Vagina (tissue), 2 donors: ENCODE results near the gene MAPRE2. TPM values are rescaled to one million over a fixed set of nuclear protein-coding genes. Genes with fewer than 3 reads are reported as not detected.

Experiments used
- DNase-seq, 2 donors: peaks; one replicate each; pipeline ENCODE4 v3.0.0-alpha.2; 2017; ENCODE audit errors: extremely low spot score in 2 of 2
- H3K27ac ChIP-seq: fragments of 200-600 bp; sonication (generic); one replicate; pipeline ENCODE4 v1.5.1; 2019
- H3K27me3 ChIP-seq: fragments of 200-600 bp; sonication (generic); one replicate; pipeline ENCODE4 v1.5.1; 2019
- H3K36me3 ChIP-seq, 2 donors: fragments of 200-600 bp; sonication (generic); one replicate each; pipeline ENCODE4 v1.5.1; 2017 to 2019
- H3K4me1 ChIP-seq: fragments of 200-600 bp; sonication (generic); one replicate; pipeline ENCODE4 v1.5.1; 2019
- H3K4me3 ChIP-seq, 2 donors: fragments of 200-600 bp; sonication (generic); 1 replicate in 1 of 2; 2 replicates in 1 of 2; pipeline ENCODE4 v1.5.1; 2016 to 2019
- H3K9me3 ChIP-seq: fragments of 200-600 bp; sonication (generic); one replicate; pipeline ENCODE4 v1.5.1; 2019
- POLR2A ChIP-seq, 2 donors: fragments of 450-650 bp; IDR thresholded peaks; one replicate each; pipeline ENCODE4 v1.6.1; 2017; ENCODE audit warnings: antibody characterized with exemption in 2 of 2, mild to moderate bottlenecking in 2 of 2, moderate library complexity in 2 of 2
- POLR2AphosphoS5 ChIP-seq, 2 donors: sonication (generic); formaldehyde crosslinking; IDR thresholded peaks; one replicate each; pipeline ENCODE4 v1.9.0; 2017; ENCODE audit warnings: antibody characterized with exemption in 2 of 2, mild to moderate bottlenecking in 2 of 2, low read depth in 1 of 2; ENCODE audit not compliant: insufficient read depth in 1 of 2
- intact Hi-C: fragments of 100-400 bp; cut with DNase I; formaldehyde crosslinking; loops from one replicate; pipeline ENCODE4 v1.15.1; 2023
- total RNA-seq: library from RNA; depleted of rRNA; stranded (reverse); fragments of >200 nt; gene quantifications from one replicate; pipeline ENCODE4 v1.2.3, GENCODE V29; 2016
- TF ChIP-seq, protein P1 (sequence below), 3 experiments: fragments of 450-650 bp in 2 of 3; fragments of 200-600 bp in 1 of 3; sonication (generic) in 1 of 3; IDR thresholded peaks; one replicate each; pipeline ENCODE4 v1.5.1; 2017 to 2019; ENCODE audit warnings: antibody characterized with exemption in 3 of 3, mild to moderate bottlenecking in 2 of 3, moderate library complexity in 2 of 3

Gene MAPRE2
- total RNA-seq, 1 donor from 2014 or later: 21.4 TPM

- Histone ChIP-seq H3K4me1 (no peaks in the 10 kb centered on the region), H3K4me3 (no peak overlapping the region), H3K9me3 (no peaks in the 10 kb centered on the region), H3K27ac (no peak overlapping the region), H3K27me3 (no peaks in the 10 kb centered on the region), H3K36me3 (no peaks in the 10 kb centered on the region)
- no peak for DNase-seq
- TF ChIP-seq POLR2AphosphoS5 (IDR thresholded peaks at IDR 0.05; ENCODE audit: insufficient read depth in 1 of 2, low read depth in 1 of 2) (no peak), POLR2A (IDR thresholded peaks at IDR 0.05) (no peak)
- TF ChIP-seq, protein P1, sequence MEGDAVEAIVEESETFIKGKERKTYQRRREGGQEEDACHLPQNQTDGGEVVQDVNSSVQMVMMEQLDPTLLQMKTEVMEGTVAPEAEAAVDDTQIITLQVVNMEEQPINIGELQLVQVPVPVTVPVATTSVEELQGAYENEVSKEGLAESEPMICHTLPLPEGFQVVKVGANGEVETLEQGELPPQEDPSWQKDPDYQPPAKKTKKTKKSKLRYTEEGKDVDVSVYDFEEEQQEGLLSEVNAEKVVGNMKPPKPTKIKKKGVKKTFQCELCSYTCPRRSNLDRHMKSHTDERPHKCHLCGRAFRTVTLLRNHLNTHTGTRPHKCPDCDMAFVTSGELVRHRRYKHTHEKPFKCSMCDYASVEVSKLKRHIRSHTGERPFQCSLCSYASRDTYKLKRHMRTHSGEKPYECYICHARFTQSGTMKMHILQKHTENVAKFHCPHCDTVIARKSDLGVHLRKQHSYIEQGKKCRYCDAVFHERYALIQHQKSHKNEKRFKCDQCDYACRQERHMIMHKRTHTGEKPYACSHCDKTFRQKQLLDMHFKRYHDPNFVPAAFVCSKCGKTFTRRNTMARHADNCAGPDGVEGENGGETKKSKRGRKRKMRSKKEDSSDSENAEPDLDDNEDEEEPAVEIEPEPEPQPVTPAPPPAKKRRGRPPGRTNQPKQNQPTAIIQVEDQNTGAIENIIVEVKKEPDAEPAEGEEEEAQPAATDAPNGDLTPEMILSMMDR (IDR thresholded peaks at IDR 0.05): no peak
- intact Hi-C loops: no loop called here
These were observed 130.8 kb downstream of the MAPRE2 start for GRCh38 chr18:35172009-35172408.

DNA sequence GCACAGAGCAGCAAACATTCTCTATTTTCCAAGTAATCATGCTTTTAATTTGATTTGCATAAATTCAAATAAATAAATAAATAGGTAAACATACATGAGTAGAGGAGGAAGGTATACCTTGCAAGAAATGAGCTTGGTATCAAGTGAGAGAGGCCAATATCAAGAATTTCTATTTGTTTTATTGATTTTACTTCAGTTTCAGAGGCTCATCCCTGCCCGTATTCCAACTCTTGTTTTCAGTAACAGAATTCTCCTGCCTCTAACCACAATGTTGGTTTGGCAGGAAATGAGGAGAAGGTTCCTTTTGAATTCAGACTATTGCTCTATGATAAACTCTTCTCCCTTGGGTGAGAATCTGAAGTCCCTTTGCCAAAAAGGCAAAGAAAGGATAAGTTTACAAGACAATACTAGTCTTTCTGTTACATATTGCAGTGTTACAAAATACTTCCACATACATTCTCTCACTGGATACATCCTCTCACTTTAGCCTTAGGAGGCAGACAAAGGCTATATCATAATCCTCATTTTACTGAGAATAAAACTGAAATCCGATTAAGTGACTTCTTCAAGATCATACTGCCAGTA is 131.3 kb downstream of the MAPRE2 start:
- TF ChIP-seq POLR2A (IDR thresholded peaks at IDR 0.05) (no peak), POLR2AphosphoS5 (IDR thresholded peaks at IDR 0.05; ENCODE audit: insufficient read depth in 1 of 2, low read depth in 1 of 2) (no peak)
- TF ChIP-seq, protein P1 (IDR thresholded peaks at IDR 0.05): no peak
- no peaks in the 10 kb centered on the region for H3K9me3 ChIP-seq
- H3K36me3 ChIP-seq: no peaks in the 10 kb centered on the region
- H3K27me3 ChIP-seq: no peaks in the 10 kb centered on the region
- H3K4me1 ChIP-seq: no peaks in the 10 kb centered on the region
- intact Hi-C loops: no loop called here
- H3K4me3 ChIP-seq: no peak overlapping the region
- H3K27ac ChIP-seq: no peak overlapping the region
- DNase-seq: no peak

DNA sequence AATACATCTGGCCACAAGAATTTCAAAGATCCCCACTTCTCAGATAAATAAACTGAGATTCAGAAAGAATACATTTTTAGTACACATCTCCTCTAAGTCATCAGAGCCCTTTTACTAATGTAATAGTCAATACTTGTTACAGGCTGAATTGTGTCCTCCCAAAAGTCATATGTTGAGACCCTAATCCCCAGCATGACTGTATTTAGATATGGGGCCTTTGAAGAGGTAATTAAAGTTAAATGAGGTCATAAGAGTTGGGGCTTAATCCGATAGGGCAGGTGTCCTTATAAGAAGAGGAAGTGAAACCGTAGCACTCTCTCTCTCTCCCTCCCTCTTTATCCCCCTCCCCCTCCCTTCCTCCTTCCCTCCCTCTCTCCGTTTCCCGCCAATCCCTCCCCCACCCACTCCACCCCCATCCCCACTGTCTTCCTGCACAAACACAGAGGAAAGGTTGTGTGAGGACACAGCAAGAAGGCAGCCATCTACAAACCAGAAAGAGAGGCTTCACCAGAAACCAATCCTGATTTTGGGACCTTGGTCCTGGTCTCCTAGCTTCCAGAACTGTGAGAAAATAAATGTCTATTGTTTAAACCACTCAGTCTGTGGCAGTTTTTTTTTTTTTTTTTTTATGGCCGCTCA is 133.0 kb downstream of the MAPRE2 start:
- no peak overlapping the region for H3K4me3 ChIP-seq
- no peaks in the 10 kb centered on the region for H3K27me3 ChIP-seq
- no peaks in the 10 kb centered on the region for H3K9me3 ChIP-seq
- H3K4me1 ChIP-seq: no peaks in the 10 kb centered on the region
- no peaks in the 10 kb centered on the region for H3K36me3 ChIP-seq
- H3K27ac ChIP-seq: no peak overlapping the region
- TF ChIP-seq, protein P1 (IDR thresholded peaks at IDR 0.05): no peak
- TF ChIP-seq POLR2AphosphoS5 (IDR thresholded peaks at IDR 0.05; ENCODE audit: insufficient read depth in 1 of 2, low read depth in 1 of 2) (no peak), POLR2A (IDR thresholded peaks at IDR 0.05) (no peak)
- no peak for DNase-seq
- intact Hi-C loops: no loop called here

- intact Hi-C loops: no loop called here
- H3K27me3 ChIP-seq: no peaks in the 10 kb centered on the region
- DNase-seq: no peak
- H3K4me1 ChIP-seq: no peaks in the 10 kb centered on the region
- H3K36me3 ChIP-seq: no peaks in the 10 kb centered on the region
- TF ChIP-seq POLR2A (IDR thresholded peaks at IDR 0.05) (no peak), POLR2AphosphoS5 (IDR thresholded peaks at IDR 0.05; ENCODE audit: insufficient read depth in 1 of 2, low read depth in 1 of 2) (no peak)
- TF ChIP-seq, protein P1 (IDR thresholded peaks at IDR 0.05): no peak
- H3K4me3 ChIP-seq: no peak overlapping the region
- H3K9me3 ChIP-seq: no peaks in the 10 kb centered on the region
- no peak overlapping the region for H3K27ac ChIP-seq
These were observed 133.5 kb downstream of the MAPRE2 start for GRCh38 chr18:35174745-35175144.

DNA sequence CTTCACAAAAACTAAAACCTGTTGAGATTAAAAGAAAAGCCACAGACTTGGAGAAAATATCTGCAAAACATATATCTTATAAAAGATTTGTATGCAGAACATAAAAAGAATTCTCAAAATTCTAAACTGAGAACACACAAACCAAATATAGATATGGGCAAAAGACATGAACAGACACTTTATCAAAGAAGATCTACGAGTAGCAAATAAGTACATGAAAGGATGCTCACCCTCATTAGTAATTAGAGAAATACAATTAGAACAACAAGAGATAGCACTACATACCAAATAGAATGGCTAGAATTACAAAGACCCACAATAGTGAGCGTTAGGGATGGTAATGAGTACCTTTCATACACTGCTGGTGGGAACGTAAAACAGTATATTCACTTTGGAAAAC is 135.7 kb downstream of the MAPRE2 start:
- H3K36me3 ChIP-seq: no peaks in the 10 kb centered on the region
- TF ChIP-seq, protein P1 (IDR thresholded peaks at IDR 0.05): no peak
- no peak for TF ChIP-seq POLR2AphosphoS5 (IDR thresholded peaks at IDR 0.05; ENCODE audit: insufficient read depth in 1 of 2, low read depth in 1 of 2)
- TF ChIP-seq POLR2A (IDR thresholded peaks at IDR 0.05): no peak
- H3K27ac ChIP-seq: no peak overlapping the region
- no peaks in the 10 kb centered on the region for H3K9me3 ChIP-seq
- no peaks in the 10 kb centered on the region for H3K4me1 ChIP-seq
- H3K27me3 ChIP-seq: no peaks in the 10 kb centered on the region
- H3K4me3 ChIP-seq: no peak overlapping the region
- no peak for DNase-seq
- intact Hi-C loops: no loop called here
